Islet precursor cell (in vitro differentiated cells): ENCODE results near the gene TTC28.
"Not testable (repeated sequence)": the region's sequence is repeated elsewhere in the genome, so short reads cannot be mapped to it uniquely, and the experiment has no call there.

Experiments used
- DNase-seq: peaks from one replicate; pipeline ENCODE4 v3.0.0-alpha.2; 2018

Gene TTC28

DNA sequence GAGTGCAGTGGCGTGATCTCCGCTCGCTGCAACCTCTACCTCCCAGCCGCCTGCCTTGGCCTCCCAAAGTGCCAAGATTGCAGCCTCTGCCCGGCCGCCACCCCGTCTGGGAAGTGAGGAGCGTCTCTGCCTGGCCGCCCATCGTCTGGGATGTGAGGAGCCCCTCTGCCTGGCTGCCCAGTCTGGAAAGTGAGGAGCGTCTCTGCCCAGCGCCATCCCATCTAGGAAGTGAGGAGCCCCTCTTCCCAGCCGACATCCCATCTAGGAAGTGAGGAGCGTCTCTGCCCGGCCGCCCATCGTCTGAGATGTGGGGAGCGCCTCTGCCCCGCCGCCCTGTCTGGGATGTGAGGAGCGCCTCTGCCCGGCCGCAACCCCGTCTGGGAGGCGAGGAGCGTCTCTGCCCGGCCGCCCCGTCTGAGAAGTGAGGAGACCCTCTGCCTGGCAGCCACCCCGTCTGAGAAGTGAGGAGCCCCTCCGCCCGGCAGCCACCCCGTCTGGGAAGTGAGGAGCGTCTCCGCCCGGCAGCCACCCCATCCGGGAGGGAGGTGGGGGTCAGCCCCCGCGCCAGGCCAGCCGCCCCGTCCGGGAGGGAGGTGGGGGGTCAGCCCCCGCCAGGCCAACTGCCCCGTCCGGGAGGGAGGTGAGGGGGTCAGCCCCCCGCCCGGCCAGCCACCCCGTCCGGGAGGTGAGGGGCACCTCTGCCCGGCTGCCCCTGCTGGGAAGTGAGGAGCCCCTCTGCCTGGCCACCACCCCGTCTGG, 126.4 kb downstream of the TTC28 start:
- DNase-seq: not testable (repeated sequence)

DNA sequence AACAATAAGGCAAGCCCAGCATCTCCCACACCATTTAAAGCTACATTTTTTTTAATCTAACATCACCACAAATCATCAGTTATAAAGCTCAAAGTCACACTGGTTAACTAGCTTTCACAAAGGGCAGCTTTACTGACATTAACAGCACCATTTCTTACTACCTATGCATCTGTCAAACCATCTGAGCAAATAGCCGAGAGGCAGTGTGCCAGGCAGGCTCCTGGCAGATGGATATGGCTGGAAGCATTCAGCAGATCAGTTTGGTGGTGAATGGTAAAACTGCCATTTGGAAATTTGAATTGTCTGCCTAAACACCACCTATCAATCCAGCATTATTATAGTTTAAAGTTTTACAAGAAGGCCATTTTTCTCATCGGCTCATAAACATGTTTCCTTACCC, 131.2 kb downstream of the TTC28 start:
- no peak for DNase-seq

DNA sequence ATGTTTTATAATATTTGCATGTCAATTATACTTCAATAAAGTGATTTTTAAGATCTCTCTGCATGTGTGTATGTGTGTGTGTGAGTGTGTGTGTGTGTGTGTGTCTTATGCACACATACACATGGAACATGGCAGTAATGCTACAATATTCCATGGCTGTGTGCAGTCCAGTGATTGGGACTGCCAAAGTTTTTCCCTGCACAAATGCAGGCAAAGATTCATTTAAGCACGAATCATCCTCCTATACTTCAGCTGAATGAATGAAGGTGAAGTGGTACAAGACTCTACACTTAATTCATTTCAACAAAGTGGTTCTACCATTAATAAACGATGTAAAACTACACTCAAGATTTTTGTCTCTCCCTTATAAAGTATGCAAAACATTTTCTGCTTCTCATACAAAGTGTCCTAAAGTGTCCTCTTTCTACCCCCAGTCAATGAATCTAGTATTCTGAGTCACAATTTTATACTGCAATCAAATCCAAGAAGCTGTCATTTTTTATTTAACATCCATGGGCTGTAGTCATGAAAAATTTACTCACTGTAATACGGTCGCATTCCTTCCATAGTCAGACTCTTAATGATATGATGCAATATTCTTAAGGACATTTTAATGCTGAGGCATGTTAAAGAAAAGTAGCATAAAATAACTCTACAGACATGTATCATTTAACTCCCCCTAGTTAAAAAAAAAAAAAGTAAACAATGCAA, 132.4 kb downstream of the TTC28 start:
- no peak for DNase-seq

GRCh38 chr22:28544431-28544868, 135.2 kb downstream of the TTC28 start:
- peak; percentile 63 for DNase-seq

- DNase-seq: no peak
Measured at GRCh38 chr22:28542980-28543621, 136.5 kb downstream of the TTC28 start.

GRCh38 chr22:28541137-28541536, 138.5 kb downstream of the TTC28 start:
- no peak for DNase-seq

- DNase-seq: no peak
Measured at GRCh38 chr22:28538922-28539321, 140.7 kb downstream of the TTC28 start.

GRCh38 chr22:28530565-28530964, 149.1 kb downstream of the TTC28 start:
- not testable (repeated sequence) for DNase-seq

DNA sequence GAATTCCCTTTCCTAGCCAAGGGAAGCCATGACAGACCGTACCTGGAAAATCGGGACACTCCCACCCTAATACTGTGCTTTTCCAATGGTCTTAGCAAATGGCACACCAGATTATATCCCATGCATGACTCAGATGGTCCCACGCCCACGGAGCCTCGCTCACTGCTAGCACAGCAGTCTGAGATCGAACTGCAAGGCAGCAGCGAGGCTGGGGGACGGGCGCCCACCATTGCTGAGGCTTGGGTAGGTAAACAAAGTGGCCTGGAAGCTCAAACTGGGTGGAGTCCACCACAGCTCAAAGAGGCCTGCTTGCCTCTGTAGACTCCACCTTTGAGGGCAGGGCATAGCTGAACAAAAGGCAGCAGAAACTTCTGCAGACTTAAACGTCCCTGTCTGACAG, 150.5 kb downstream of the TTC28 start:
- DNase-seq: not testable (repeated sequence)

DNA sequence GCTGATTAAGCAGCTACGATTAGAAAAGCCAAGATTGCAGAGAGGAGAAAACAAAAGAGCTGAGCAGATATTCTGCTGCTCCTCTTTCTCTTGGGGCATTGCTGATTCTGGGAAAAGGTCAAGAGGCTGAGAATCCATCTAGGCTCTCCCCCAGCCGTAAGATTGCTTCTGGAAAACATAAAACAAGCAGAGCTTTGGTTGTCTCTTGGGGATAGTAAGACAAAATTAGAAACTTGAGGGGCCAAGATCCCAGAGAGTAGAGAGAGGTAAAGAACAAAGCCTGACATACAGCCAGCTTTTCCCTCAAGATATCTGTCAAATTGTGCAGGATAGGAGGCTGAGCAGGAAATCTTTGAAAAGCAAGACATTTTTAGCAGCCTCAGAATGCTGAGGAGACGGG, 158.2 kb downstream of the TTC28 start:
- no peak for DNase-seq

DNA sequence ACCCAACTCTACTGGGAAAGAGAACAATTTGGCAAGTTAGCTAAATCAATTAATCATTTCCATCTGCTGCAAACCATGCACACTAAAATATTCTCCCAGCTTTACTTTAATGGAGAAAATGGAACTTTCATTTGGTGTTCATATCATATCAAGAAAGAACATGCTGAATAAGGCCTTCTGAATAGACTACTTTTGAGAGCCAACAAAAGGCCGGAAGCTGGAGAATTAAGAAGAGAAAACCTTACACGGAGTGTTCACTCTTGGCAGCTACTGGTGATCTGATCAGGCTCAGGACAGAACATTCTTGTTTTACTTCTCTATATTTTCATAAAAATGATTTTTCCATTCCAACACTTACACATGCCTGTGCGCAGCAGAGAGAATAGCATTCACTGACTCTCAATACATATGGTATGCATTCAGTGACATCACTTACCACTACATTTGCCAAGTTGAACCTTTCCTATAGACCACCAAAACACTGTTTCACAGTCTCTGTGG, 165.3 kb downstream of the TTC28 start:
- DNase-seq: no peak

GRCh38 chr22:28512387-28512786, 167.3 kb downstream of the TTC28 start:
- DNase-seq: not testable (repeated sequence)

DNA sequence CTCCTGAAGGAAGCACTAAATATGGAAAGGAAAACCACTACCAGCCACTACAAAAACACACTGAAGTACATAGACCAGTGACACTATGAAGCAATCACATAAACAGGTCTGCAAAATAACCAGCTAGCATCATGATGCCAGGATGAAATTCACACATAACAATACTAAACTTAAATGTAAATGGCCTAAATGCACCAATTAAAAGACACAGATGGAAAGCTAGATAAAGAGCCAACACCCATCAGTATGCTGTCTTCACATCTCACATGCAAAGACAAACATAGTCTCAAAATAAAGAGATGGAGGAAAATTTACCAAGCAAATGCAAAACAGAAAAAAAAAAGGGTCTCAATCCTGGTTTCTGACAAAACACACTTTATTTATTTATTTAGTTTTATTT, 171.7 kb downstream of the TTC28 start:
- no peak for DNase-seq

DNA sequence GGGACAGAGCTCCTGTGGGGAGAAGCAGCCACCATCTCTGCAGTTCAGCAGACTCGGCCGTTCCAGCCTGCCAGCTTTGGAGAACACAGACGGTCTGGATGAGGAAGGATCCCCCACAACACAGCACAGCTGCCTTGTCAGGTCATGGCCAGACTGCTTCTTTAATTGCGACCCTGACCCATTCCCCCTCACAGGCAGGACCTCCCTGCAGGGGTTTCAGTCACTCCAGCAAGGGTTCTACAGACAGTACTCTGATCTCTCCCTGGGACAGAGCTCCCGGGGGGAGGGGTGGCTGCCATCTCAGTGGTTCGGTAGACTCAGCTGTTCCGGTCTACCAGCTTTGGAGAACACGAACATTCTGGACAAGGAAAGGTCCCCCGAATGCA, 173.5 kb downstream of the TTC28 start:
- no peak for DNase-seq

- no peak for DNase-seq
Measured at GRCh38 chr22:28505416-28506149, 174.1 kb downstream of the TTC28 start.

DNA sequence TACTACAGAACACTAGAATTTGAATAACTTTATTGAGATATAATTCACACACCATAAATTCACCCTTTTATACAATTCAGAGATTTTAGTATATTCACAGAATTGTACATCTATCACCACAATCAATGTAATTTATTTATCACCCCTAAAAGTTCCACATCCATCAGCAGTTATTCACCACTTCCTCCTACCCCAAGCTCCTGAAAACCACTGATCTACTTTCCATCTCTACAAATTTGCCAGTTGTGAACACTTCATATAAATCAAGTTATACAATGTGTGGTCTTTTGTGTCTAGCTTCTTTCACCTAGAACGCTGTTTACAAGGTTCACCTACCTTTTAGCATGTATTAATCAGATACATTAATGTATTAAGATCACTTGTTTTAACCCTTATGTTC, 179.6 kb downstream of the TTC28 start:
- no peak for DNase-seq

- no peak for DNase-seq
Measured at GRCh38 chr22:28498044-28498443, 181.6 kb downstream of the TTC28 start.

DNA sequence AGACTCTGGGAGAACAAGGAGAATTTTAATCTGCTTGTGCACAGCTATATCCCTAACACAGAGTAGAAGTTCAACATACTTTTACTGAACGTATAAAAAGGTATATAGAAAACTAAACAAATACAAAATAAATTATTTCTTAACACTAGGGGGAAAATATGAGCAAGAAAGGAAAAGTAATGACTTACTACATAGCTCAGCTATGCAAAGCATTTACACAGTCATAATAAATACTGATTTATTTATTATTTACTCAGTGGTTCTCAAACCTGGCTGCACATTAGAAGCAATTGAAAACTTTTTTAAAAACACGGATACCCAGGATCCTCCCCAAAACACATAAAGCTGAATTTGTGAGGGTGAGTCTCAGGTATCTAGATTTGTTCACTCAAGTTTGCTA, 182.5 kb downstream of the TTC28 start:
- DNase-seq: no peak

- not testable (repeated sequence) for DNase-seq
Measured at GRCh38 chr22:28491289-28491688, 188.4 kb downstream of the TTC28 start.

GRCh38 chr22:28488825-28489224, 190.8 kb downstream of the TTC28 start:
- no peak for DNase-seq

GRCh38 chr22:28484662-28485061, 195.0 kb downstream of the TTC28 start:
- no peak for DNase-seq

- DNase-seq: no peak
Measured at GRCh38 chr22:28481725-28482124, 197.9 kb downstream of the TTC28 start.
